GM13976 (cell line): ENCODE data around the gene AP2A2.

Experiments
- DNase-seq: peaks from one replicate; pipeline ENCODE4 v3.0.0; 2012; ENCODE audit warnings: low spot score
- CTCF ChIP-seq: IDR thresholded peaks from 2 replicates; pipeline ENCODE4 v1.5.1; 2012; ENCODE audit warnings: borderline replicate concordance, mild to moderate bottlenecking; ENCODE audit not compliant: insufficient read depth; ENCODE audit errors: extremely low read depth, missing control alignments, control extremely low read depth
- in situ Hi-C: fragments of 300-500 bp; cut with MboI; formaldehyde crosslinking; loops from one replicate; pipeline ENCODE4 v1.12.0; 2022; ENCODE audit warnings: low sequenced_read_pairs, mixed read lengths, inconsistent platforms; ENCODE audit not compliant: unreplicated experiment

AP2A2 gene

DNA sequence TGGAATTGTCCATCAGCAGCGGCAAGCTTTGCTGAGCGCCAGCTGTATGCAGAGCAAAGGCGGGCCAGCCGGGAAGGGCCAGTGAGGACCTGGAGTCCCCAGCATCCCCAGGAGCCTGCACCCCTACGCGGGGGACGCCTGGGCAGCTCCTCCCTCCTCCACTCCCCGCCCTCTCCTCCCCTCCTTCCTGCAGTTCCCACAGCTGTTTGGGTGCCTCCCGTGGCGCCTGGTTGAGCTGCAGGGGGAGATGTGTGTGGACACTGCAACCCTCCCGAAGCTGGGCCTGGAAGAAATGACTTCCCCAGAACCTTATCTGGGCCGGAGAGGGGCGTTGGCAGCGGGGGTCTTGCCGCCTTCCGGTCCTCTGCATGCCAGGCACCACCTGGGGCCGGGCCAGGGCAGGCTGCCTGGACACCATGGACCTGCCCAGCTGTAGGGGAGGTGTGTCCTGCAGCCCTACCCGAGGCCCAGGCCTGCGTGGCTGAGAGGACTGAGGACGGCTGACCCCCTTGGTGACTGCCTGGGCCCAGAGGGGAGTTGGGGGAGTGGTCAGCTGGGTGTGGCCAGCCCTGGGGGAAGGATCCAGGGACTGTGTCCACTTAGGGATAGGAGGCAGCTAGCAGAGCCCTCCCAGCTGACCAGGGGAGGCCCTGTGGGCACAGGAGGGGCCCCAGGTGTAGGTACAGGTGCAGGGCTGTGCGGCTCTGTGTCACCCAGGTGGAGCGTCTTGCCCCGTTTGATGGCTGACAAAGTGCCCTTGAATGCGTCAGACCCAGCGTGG lies 127.6 kb downstream of the AP2A2 start:
- DNase-seq = no peak

DNA sequence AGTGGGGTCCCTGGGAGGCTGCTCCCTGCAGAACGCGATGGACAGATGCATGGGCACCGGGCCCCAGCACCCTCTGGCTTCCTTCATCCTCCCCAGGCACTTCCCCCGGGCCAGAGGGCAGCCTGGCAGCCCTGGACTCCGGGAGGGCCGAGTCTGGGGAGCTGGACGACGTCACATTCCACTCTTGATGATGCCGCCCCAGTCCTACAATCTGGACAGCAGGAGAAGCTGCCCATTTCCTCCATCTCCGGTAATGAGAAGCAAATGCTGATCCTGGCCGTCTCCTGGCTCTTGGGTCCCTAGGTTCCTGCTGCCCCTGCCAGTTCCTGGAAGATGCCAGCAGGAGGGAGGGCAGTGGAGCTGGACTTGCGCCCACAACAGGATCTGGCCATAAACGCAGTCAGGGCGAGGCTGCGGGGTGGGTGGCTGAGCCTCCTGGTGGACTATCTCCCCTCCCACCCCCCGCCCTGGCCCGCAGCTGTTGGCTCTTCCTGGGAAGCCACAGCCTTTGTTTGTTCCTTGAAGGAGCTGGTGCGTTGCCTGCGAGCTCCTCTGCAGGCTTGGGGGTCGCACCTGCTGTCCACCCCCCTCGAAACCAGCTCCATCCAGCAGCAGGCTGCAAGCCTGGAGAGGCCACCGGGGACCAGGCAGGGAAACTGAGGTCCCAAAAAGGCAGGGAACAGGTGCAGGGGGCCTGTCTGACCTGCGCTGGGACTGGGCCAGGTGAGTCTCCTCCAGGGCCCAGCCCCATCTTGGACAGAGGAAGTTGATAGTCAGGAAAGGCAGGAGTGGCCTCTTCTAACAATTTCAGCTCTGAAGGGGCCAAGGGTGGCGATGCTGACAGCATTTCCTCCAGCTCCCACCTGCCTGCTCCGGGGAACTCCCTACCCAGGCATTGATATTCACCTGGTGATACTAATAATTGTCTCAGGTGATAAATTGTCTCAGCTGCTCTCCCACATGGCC lies 128.8 kb downstream of the AP2A2 start:
- TF ChIP-seq CTCF = no peak
- DNase-seq = no peak
- in situ Hi-C loops = loop anchor here (10.0 kb wide), 1 partner anchor 210 kb away; the partner anchor contains the start of genes POLR2L and TSPAN4

More for the DNA sequence above, 127.6 kb downstream of the AP2A2 start:
- TF ChIP-seq CTCF = no peak
- in situ Hi-C loops = loop anchor here (10.0 kb wide), 1 partner anchor 209 kb away; the partner anchor contains the start of genes POLR2L and TSPAN4

DNA sequence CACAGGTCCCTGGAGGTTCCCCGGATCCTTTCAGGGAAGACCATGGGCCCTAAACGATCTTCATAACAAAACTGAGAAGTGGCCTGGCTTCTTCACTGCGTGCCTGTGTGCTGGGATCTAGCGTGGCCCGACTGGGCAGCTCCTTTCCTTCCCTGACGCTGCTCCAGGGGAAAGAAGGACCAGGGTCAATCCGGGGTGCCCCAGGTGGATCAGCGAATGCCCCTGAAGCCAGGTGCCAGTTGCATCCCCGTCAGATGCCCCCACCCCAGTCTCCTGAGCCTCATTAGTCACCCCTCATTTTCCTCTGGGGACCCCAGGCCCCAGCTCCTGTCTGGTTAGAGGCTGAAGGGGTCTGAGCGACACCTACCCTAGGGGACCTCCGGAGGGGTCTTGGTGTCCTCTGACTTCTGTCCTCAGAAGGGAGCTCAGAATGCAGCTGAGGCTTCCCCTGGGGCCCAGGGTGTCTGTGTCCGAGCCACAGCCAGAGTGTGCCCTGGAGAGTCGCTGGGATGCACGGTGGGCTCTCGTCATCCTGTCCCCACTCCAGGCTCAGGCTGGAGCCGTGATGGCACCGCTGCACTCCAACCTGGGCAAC lies 129.5 kb downstream of the AP2A2 start:
- DNase-seq = no peak
- in situ Hi-C loops = loop anchor here (10.0 kb wide), 1 partner anchor 210 kb away; the partner anchor contains the start of genes POLR2L and TSPAN4
- TF ChIP-seq CTCF = no peak

- DNase-seq = no peak
- in situ Hi-C loops = loop anchor here (10.0 kb wide), 1 partner anchor 211 kb away; the partner anchor contains the start of genes POLR2L and TSPAN4
- TF ChIP-seq CTCF = no peak
Measured at GRCh38 chr11:1055990-1056771, 130.5 kb downstream of the AP2A2 start.

- TF ChIP-seq CTCF = no peak
- in situ Hi-C loops = loop anchor here (10.0 kb wide), 1 partner anchor 213 kb away; the partner anchor contains the start of genes POLR2L and TSPAN4
- no peak for DNase-seq
Measured at GRCh38 chr11:1057806-1058205, 132.1 kb downstream of the AP2A2 start.
